OCI-LY1 (cell line): ENCODE measurements around the gene PTPN6.

Experiments used
- CTCF ChIP-seq: fragments of 200-600 bp; sonication (generic), shearing (Covaris generic); IDR thresholded peaks from 2 replicates; pipeline ENCODE4 v1.5.1; 2017; ENCODE audit warnings: mild to moderate bottlenecking, antibody characterized with exemption, low read length, moderate library complexity, mixed read lengths
- EZH2 ChIP-seq: fragments of 200-600 bp; sonication (generic), shearing (Covaris generic); IDR thresholded peaks from 2 replicates; pipeline ENCODE4 v1.8.0; 2017; ENCODE audit warnings: borderline replicate concordance, mixed run types, mild to moderate bottlenecking, antibody characterized with exemption, low read length, moderate library complexity, mixed read lengths

DNA sequence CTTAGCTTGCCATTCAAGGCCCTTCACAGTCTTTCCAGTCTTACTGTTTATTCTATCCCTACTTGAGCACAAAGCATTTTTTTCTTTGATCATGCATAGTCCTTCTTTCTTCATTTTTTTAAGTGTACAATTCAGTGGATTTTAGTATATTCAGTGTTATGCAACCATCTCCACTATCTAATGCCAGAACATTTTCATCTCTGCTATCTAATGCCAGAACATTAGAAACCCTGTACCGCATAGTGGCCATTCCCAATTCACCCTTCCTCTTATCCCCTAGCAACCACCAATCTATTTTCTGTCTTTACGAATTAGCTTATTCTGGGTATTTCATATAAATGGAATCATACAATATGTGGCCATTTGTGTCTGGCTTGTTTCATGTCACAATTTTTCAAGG is 53.7 kb downstream of the PTPN6 start:
- TF ChIP-seq CTCF (no peak), EZH2 (no peak)
